Left forelimb (tissue), 1 donor: ENCODE measurements around the gene TSPEAR.
"Not testable (repeated sequence)": the region's sequence is repeated elsewhere in the genome, so short reads cannot be mapped to it uniquely, and the experiment has no call there.

Experiments
- DNase-seq: peaks from one replicate; pipeline ENCODE4 v3.0.0-alpha.2; 2018; ENCODE audit warnings: low spot score

Gene TSPEAR

GRCh38 chr21:44568667-44569556 lies 142.5 kb downstream of the TSPEAR start:
- no peak for DNase-seq

- no peak for DNase-seq
Measured at GRCh38 chr21:44568261-44568660, 143.1 kb downstream of the TSPEAR start.

- DNase-seq: no peak
Measured at GRCh38 chr21:44567481-44568171, 143.7 kb downstream of the TSPEAR start.

- DNase-seq: no peak
Measured at GRCh38 chr21:44566403-44566802, 145.0 kb downstream of the TSPEAR start.

- no peak for DNase-seq
Measured at GRCh38 chr21:44564886-44565598, 146.3 kb downstream of the TSPEAR start.

GRCh38 chr21:44564099-44564498 lies 147.3 kb downstream of the TSPEAR start:
- DNase-seq: no peak

- no peak for DNase-seq
Measured at GRCh38 chr21:44558695-44559094, 152.7 kb downstream of the TSPEAR start, which contains the start of gene KRTAP10-3. KRTAP10-3 (minus strand) TSS chr21:44558795; CDS start chr21:44558715, 80 bp downstream.

- DNase-seq: not testable (repeated sequence)
Measured at GRCh38 chr21:44558329-44558675, 153.1 kb downstream of the TSPEAR start.

GRCh38 chr21:44557491-44558328 lies 153.7 kb downstream of the TSPEAR start:
- no peak for DNase-seq

GRCh38 chr21:44556879-44557278 lies 154.5 kb downstream of the TSPEAR start:
- DNase-seq: no peak

GRCh38 chr21:44555200-44555875 lies 156.0 kb downstream of the TSPEAR start:
- peak; percentile 38 for DNase-seq

- no peak for DNase-seq
Measured at GRCh38 chr21:44552681-44553080, 158.7 kb downstream of the TSPEAR start.

GRCh38 chr21:44552136-44552535 lies 159.2 kb downstream of the TSPEAR start:
- DNase-seq: peak; percentile 54

- DNase-seq: peak; percentile 47
Measured at GRCh38 chr21:44551340-44551961, 159.9 kb downstream of the TSPEAR start, which contains the start of gene KRTAP10-2. KRTAP10-2 (minus strand) TSS chr21:44551505; CDS start chr21:44551458, 47 bp downstream.

GRCh38 chr21:44550807-44551206 lies 160.6 kb downstream of the TSPEAR start:
- no peak for DNase-seq

- not testable (repeated sequence) for DNase-seq
Measured at GRCh38 chr21:44550285-44550684, 161.1 kb downstream of the TSPEAR start.

- peak; percentile 37 for DNase-seq
Measured at GRCh38 chr21:44549525-44550211, 161.7 kb downstream of the TSPEAR start.

- no peak for DNase-seq
Measured at GRCh38 chr21:44548922-44549321, 162.4 kb downstream of the TSPEAR start.

- DNase-seq: no peak
Measured at GRCh38 chr21:44548381-44548780, 163.0 kb downstream of the TSPEAR start.
